H1 (cell line): ENCODE measurements around the gene SETDB2. TPM values are rescaled to one million over a fixed set of nuclear protein-coding genes. Genes with fewer than 3 reads are reported as not detected.

Source experiments
- CTCF ChIA-PET: fragments of 300-600 bp; sonication (Branson Sonifier 250); formaldehyde crosslinking; loops from one replicate; lab custom pipeline; 2021; ENCODE audit not compliant: partially characterized antibody; lab: Charles Lee
- POLR2A ChIA-PET: fragments of 300-600 bp; sonication (Branson Sonifier 250); formaldehyde crosslinking; loops from one replicate; lab custom pipeline; 2021; ENCODE audit warnings: inconsistent platforms; ENCODE audit not compliant: partially characterized antibody; lab: Charles Lee
- DNase-seq, 2 experiments: peaks; one replicate each; pipeline versions ENCODE4 v3.0.0 to v3.0.0-alpha.2; 2010 to 2022; ENCODE audit warnings: low spot score in 2 of 2, low read depth in 1 of 2, mixed read lengths in 1 of 2
- FAIRE-seq: peaks from 2 replicates; lab custom pipeline; 2011; peaks lifted over from hg19 to GRCh38; lab: Jason Lieb, UNC
- H2AFZ ChIP-seq: 2 replicates; pipeline ENCODE4 v1.8.1; 2012; ENCODE audit warnings: low read length, inconsistent platforms
- H2AK5ac ChIP-seq: 2 replicates; pipeline ENCODE4 v1.6.1; 2013; ENCODE audit warnings: low read depth, low read length
- H2BK120ac ChIP-seq: replicated peaks from 2 replicates; pipeline ENCODE3; 2013; ENCODE audit warnings: low read depth, low read length, inconsistent platforms
- H2BK12ac ChIP-seq: 2 replicates; pipeline ENCODE4 v1.6.1; 2013; ENCODE audit warnings: low read depth, low read length
- H2BK15ac ChIP-seq: 2 replicates; pipeline ENCODE4 v1.6.1; 2013; ENCODE audit warnings: low read length
- H2BK20ac ChIP-seq: 2 replicates; pipeline ENCODE4 v1.6.1; 2013; ENCODE audit warnings: low read length
- H2BK5ac ChIP-seq: 2 replicates; pipeline ENCODE4 v1.6.1; 2013; ENCODE audit warnings: low read depth, low read length
- H3K14ac ChIP-seq: 2 replicates; pipeline ENCODE4 v1.6.1; 2013; ENCODE audit warnings: inconsistent platforms; ENCODE audit not compliant: insufficient read length
- H3K18ac ChIP-seq: 2 replicates; pipeline ENCODE4 v1.6.1; 2013; ENCODE audit warnings: low read length; ENCODE audit errors: extremely low read depth
- H3K23ac ChIP-seq: 2 replicates; pipeline ENCODE4 v1.6.1; 2013; ENCODE audit warnings: inconsistent platforms; ENCODE audit not compliant: insufficient read length
- H3K23me2 ChIP-seq: 2 replicates; pipeline ENCODE4 v1.6.1; 2013; ENCODE audit warnings: low read depth, low read length
- H3K27ac ChIP-seq: 2 replicates; pipeline ENCODE4 v1.6.1; 2011; ENCODE audit warnings: low read depth, low read length, inconsistent platforms
- H3K27me3 ChIP-seq, 4 experiments: replicated peaks in 1 of 4; 1 replicate in 1 of 4; 2 replicates in 3 of 4; pipeline versions ENCODE4 v1.6.1 to v1.8.1; 2011 to 2013; ENCODE audit warnings: low read length in 3 of 4, mild to moderate bottlenecking in 3 of 4, inconsistent platforms in 2 of 4, mixed read lengths in 2 of 4, moderate library complexity in 1 of 4; ENCODE audit not compliant: control insufficient read depth in 3 of 4, insufficient read depth in 3 of 4; ENCODE audit errors: extremely low read depth in 1 of 4
- H3K36me3 ChIP-seq, 4 experiments: 2 replicates each; pipeline versions ENCODE4 v1.6.1 to v1.8.1; 2011 to 2013; ENCODE audit warnings: mild to moderate bottlenecking in 4 of 4, low read length in 3 of 4, moderate library complexity in 2 of 4, control low read depth in 1 of 4, inconsistent platforms in 1 of 4; ENCODE audit not compliant: insufficient read depth in 4 of 4, control insufficient read depth in 2 of 4
- H3K4ac ChIP-seq: replicated peaks from 2 replicates; pipeline ENCODE3; 2013; ENCODE audit warnings: low read length, low read depth, mixed read lengths, inconsistent platforms; ENCODE audit not compliant: insufficient read length
- H3K4me1 ChIP-seq, 4 experiments: replicated peaks in 1 of 4; 1 replicate in 1 of 4; 2 replicates in 3 of 4; pipeline versions ENCODE4 v1.6.1 to v1.8.1; 2011 to 2013; ENCODE audit warnings: low read length in 3 of 4, inconsistent platforms in 2 of 4, mixed read lengths in 1 of 4; ENCODE audit not compliant: insufficient read depth in 4 of 4, control insufficient read depth in 3 of 4
- H3K4me2 ChIP-seq, 2 experiments: 2 replicates each; pipeline versions ENCODE4 v1.6.1 to v1.8.1; 2011 to 2013; ENCODE audit warnings: low read depth in 2 of 2, low read length in 2 of 2, control low read depth in 1 of 2, inconsistent platforms in 1 of 2, mild to moderate bottlenecking in 1 of 2; ENCODE audit not compliant: insufficient read depth in 1 of 2
- H3K4me3 ChIP-seq, 4 experiments: fragments of 200-600, 300-600 bp in 1 of 4; sonication (generic), shearing (Covaris generic), sonication (Bioruptor Twin) in 1 of 4; 2 replicates each; pipeline versions ENCODE4 v1.5.1 to v1.8.1; 2011 to 2016; ENCODE audit warnings: low read length in 4 of 4, low read depth in 3 of 4, control low read depth in 2 of 4, inconsistent platforms in 2 of 4, mild to moderate bottlenecking in 2 of 4, mixed read lengths in 1 of 4, moderate library complexity in 1 of 4; ENCODE audit not compliant: insufficient read depth in 2 of 4; ENCODE audit errors: extremely low read depth in 1 of 4
- H3K56ac ChIP-seq: replicated peaks from 2 replicates; pipeline ENCODE3; 2013; ENCODE audit warnings: low read depth, mild to moderate bottlenecking, mixed read lengths, low read length, inconsistent platforms; ENCODE audit not compliant: insufficient read length
- H3K79me1 ChIP-seq: 2 replicates; pipeline ENCODE4 v1.6.1; 2013; ENCODE audit warnings: low read depth, low read length, control low read depth
- H3K79me2 ChIP-seq, 2 experiments: 2 replicates each; pipeline versions ENCODE4 v1.6.1 to v1.8.1; 2012 to 2013; ENCODE audit warnings: low read length in 2 of 2, mild to moderate bottlenecking in 2 of 2, inconsistent platforms in 1 of 2; ENCODE audit not compliant: insufficient read depth in 2 of 2, control insufficient read depth in 1 of 2
- H3K9ac ChIP-seq, 4 experiments: replicated peaks in 1 of 4; 1 replicate in 1 of 4; 2 replicates in 3 of 4; pipeline versions ENCODE4 v1.6.1 to v1.8.1; 2011 to 2013; ENCODE audit warnings: low read depth in 3 of 4, low read length in 3 of 4, control low read depth in 2 of 4, mild to moderate bottlenecking in 2 of 4, moderate library complexity in 2 of 4, inconsistent platforms in 1 of 4; ENCODE audit errors: extremely low read depth in 1 of 4
- H3K9me3 ChIP-seq, 2 experiments: 2 replicates each; pipeline versions ENCODE4 v1.6.1 to v1.8.1; 2012 to 2013; ENCODE audit warnings: mild to moderate bottlenecking in 2 of 2, moderate library complexity in 2 of 2, control low read depth in 1 of 2, inconsistent platforms in 1 of 2, low read depth in 1 of 2, low read length in 1 of 2, mixed read lengths in 1 of 2; ENCODE audit not compliant: insufficient read depth in 2 of 2
- H4K20me1 ChIP-seq, 2 experiments: replicated peaks in 1 of 2; 2 replicates each; pipeline versions ENCODE3 to v1.8.1; 2011 to 2013; ENCODE audit warnings: inconsistent platforms in 2 of 2, low read length in 2 of 2, mild to moderate bottlenecking in 1 of 2; ENCODE audit not compliant: insufficient read depth in 2 of 2, control insufficient read depth in 1 of 2
- H4K5ac ChIP-seq: 2 replicates; pipeline ENCODE4 v1.6.1; 2013; ENCODE audit warnings: low read length, low read depth, mixed read lengths, inconsistent platforms; ENCODE audit not compliant: insufficient read length
- H4K8ac ChIP-seq: 2 replicates; pipeline ENCODE4 v1.8.0; 2013; ENCODE audit warnings: mild to moderate bottlenecking, moderate library complexity, low read length, inconsistent platforms; ENCODE audit not compliant: insufficient read depth; ENCODE audit errors: extremely low read depth
- H4K91ac ChIP-seq: replicated peaks from 2 replicates; pipeline ENCODE3; 2013; ENCODE audit warnings: low read length, mixed read lengths, inconsistent platforms; ENCODE audit not compliant: insufficient read length
- CBX8 ChIP-seq: fragments of 300-800, 300-1000 bp; sonication (generic); IDR thresholded peaks from 2 replicates; pipeline ENCODE4 v1.7.1; 2016; ENCODE audit warnings: low read depth, low read length, borderline replicate concordance
- CHD1 ChIP-seq: IDR thresholded peaks from 2 replicates; pipeline ENCODE4 v1.6.1; 2012; ENCODE audit warnings: low read depth, low read length, improper control_type of control experiment
- SIX5 ChIP-seq: IDR thresholded peaks from 2 replicates; pipeline ENCODE4 v1.6.1; 2011; ENCODE audit warnings: mild to moderate bottlenecking, low read depth, low read length
- WGBS, 2 experiments: shearing (Covaris generic) in 1 of 2; methylation state at CpG; one replicate each; pipeline versions ENCODE4 v1.1.6 to v1.1.7; 2013 to 2015; ENCODE audit warnings: low lambda C conversion rate in 2 of 2, mixed read lengths in 2 of 2, inconsistent platforms in 1 of 2, low coverage in 1 of 2, missing lambda C conversion rate in 1 of 2; ENCODE audit not compliant: insufficient replicate concordance in 2 of 2, insufficient coverage in 1 of 2, insufficient read length in 1 of 2; ENCODE audit errors: extremely low coverage in 1 of 2, missing lambda C conversion rate in 1 of 2; 5-methylcytosine and 5-hydroxymethylcytosine counted together
- polyA plus RNA-seq, 7 experiments: library from polyadenylated mRNA; depleted of rRNA in 3 of 7; stranded (reverse) in 5 of 7; unstranded in 2 of 7; fragments of >200 nt in 5 of 7; fragments of 200-250 nt in 2 of 7; gene quantifications; 1 replicate in 5 of 7; 2 replicates in 1 of 7; 4 replicates in 1 of 7; pipeline versions ENCODE4 v1.2.1 to v1.2.3, GENCODE V29; 2011 to 2013; ENCODE audit warnings: missing spikeins in 2 of 7, mixed read lengths in 2 of 7
- total RNA-seq: library from RNA; stranded (reverse); fragmentation: NEBNext Ultra II Directional; extraction: Animal tissue kit (Norgen Biotek cat#: 25700); gene quantifications from 2 replicates; pipeline ENCODE4 v1.2.1, GENCODE V29; 2021

The SETDB2 gene
- total and polyA plus RNA-seq, 2 of the 8 experiments (the other 6 are each of a cell fraction or from before 2014, with no cell fraction given) = 1.2 to 6.1 TPM

GRCh38 chr13:49516467-49516866 lies 72.4 kb downstream of the SETDB2 start:
- H2AK5ac ChIP-seq = no peak overlapping the region
- H3K9me3 ChIP-seq = no peaks in the 10 kb centered on the region
- no peak overlapping the region for H2BK120ac ChIP-seq
- no peak overlapping the region for H2BK12ac ChIP-seq
- no peaks in the 10 kb centered on the region for H3K79me2 ChIP-seq
- H2BK5ac ChIP-seq = no peak overlapping the region
- H4K91ac ChIP-seq = no peak overlapping the region
- no peak overlapping the region for H3K18ac ChIP-seq
- H3K4ac ChIP-seq = no peak overlapping the region
- no peak overlapping the region for H2AFZ ChIP-seq
- no peaks in the 10 kb centered on the region for H3K27me3 ChIP-seq
- ChIA-PET CTCF (interaction anchor here (1.2 to 1.9 kb wide), 4 partner anchors 9 to 213 kb away, joined by 3 to 5 read pairs (median 4); partner anchors contain the start of genes CAB39L and SETDB2), POLR2A (interaction anchor here (0.5 to 0.7 kb wide), 2 partner anchors 21 to 203 kb away, joined by 3 read pairs; partner anchors contain the start of gene PHF11)
- H3K14ac ChIP-seq = no peak overlapping the region
- no peaks in the 10 kb centered on the region for H3K79me1 ChIP-seq
- 87% methylated on average over 5 of the region's 5 CpGs; no CpG with 5 or more reads in 1 of the 2 experiments for WGBS, 2 experiments
- H3K56ac ChIP-seq = no peak overlapping the region
- no peak overlapping the region for H2BK15ac ChIP-seq
- no peak overlapping the region for H2BK20ac ChIP-seq
- H3K23ac ChIP-seq = no peak overlapping the region
- no peaks in the 10 kb centered on the region for H3K4me1 ChIP-seq
- H4K8ac ChIP-seq = no peak overlapping the region
- no peak overlapping the region for H3K4me3 ChIP-seq
- no peak overlapping the region for H3K27ac ChIP-seq
- H4K20me1 ChIP-seq = peaks cover 0 to 3% of the 10 kb centered on the region in 2 experiments
- H3K36me3 ChIP-seq = 0 out of 8 replicates have a peak, but pooled peaks cover 0 to 2% (median 0%) of the 10 kb centered on the region in 4 experiments
- no peak overlapping the region for H3K9ac ChIP-seq
- no peaks in the 10 kb centered on the region; the same call in 1 of the 2 replicates for H3K23me2 ChIP-seq
- DNase-seq = no peak
- no peak for FAIRE-seq
- no peak overlapping the region for H4K5ac ChIP-seq
- no peak overlapping the region for H3K4me2 ChIP-seq
- TF ChIP-seq CBX8 (no peak), CHD1 (no peak), SIX5 (no peak)
